ENCODE results near the gene ZMYM1. TPM values are rescaled to one million over a fixed set of nuclear protein-coding genes. Genes with fewer than 3 reads are reported as not detected.
"Not testable (repeated sequence)": the region's sequence is repeated elsewhere in the genome, so short reads cannot be mapped to it uniquely, and the experiment has no call there.

The ZMYM1 gene
- total and polyA plus RNA-seq, 2 donors: 6.0 to 61.6 TPM

DNA sequence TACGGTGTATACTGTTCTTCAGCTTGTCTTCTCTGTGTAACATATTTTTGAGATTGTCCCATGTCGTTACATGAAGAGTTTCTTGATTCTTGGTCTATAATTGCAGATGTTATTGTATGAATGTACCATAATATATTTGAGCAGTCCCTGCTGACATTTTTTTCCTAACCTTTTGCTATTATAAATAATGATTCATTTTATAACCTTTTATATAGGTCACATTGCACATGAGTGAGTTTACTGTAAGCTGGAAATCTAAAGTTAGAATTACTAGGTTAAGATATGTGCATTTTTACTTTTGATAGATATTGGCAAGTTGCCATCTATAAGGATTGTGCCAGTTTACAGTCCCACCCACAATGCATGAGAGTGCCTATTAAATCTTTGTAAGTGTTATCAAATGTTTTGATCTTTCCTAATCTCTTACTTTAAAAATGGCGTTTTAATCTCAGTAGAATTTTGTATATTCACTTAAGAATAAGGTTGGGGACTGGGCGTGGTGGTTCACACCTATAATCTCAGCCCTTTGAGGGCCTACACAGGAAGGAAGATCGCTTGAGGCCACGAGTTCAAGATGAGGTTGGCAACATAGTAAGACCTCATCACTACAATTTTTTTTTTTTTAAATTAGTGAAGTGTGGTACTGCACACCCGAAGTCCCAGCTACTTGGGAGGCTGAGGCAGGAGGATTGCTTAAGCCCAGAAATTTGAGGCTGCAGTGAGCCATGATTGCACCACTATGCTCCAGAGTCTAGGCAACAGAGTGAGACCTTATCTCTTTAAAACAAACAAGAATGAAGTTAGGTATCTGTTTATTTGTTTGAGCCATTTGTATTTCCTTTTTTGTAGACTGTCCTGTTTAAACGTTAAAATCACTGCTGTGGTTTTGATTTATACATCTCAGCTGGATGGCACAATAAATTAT lies 36.5 kb downstream of the ZMYM1 start:
- no peaks in the 10 kb centered on the region for H3K4me1 ChIP-seq (ENCODE audit: insufficient read depth)
- no peak overlapping the region for H3K27ac ChIP-seq (ENCODE audit: low read depth)
- no peak for DNase-seq (ENCODE audit: extremely low spot score)
- H3K36me3 ChIP-seq (ENCODE audit: insufficient read depth): no peaks in the 10 kb centered on the region
- no peak overlapping the region for H3K4me3 ChIP-seq (ENCODE audit: low read depth, low read length)
- 78% methylated on average over 8 of the region's 8 CpGs for WGBS

DNA sequence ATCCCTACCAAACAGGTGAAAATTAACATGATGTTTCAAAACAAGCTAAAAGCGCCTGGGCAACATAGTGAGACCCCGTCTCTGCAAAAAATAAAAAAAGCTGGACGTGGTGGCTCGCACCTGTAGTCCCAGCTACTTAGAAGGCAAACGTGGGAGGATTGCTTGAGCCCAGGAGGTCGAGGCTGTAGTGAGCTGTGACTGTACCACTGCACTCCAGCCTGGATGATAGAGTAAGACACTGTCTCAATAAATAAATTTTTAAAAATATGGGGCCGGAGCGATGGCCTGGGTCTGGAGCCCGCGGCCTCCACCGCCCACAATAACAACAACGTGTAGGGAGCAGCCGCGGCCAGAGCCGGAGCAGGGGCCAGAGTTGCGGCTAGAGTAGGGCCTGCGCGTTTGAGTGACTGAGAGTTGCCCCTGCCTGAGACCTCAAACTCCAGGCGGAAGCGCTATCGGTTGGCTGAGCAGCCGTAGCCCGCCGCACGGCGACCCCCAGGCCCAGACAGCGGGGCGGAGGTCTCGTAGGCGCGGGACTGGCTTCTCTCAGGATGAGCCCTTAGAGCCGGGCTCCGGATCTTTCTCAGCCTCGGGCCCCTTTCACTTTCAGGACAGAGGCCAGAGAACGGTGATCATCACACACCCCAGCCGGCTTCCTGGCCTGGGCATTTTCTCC lies 41.4 kb downstream of the ZMYM1 start:
- H3K27ac ChIP-seq (ENCODE audit: low read depth): no peak overlapping the region
- 19% methylated on average over 36 of the region's 36 CpGs for WGBS
- H3K36me3 ChIP-seq (ENCODE audit: insufficient read depth): no peaks in the 10 kb centered on the region
- H3K4me1 ChIP-seq (ENCODE audit: insufficient read depth): no peaks in the 10 kb centered on the region
- H3K4me3 ChIP-seq (ENCODE audit: low read depth, low read length): peak overlapping the region; percentile 19
- DNase-seq (ENCODE audit: extremely low spot score): no peak

DNA sequence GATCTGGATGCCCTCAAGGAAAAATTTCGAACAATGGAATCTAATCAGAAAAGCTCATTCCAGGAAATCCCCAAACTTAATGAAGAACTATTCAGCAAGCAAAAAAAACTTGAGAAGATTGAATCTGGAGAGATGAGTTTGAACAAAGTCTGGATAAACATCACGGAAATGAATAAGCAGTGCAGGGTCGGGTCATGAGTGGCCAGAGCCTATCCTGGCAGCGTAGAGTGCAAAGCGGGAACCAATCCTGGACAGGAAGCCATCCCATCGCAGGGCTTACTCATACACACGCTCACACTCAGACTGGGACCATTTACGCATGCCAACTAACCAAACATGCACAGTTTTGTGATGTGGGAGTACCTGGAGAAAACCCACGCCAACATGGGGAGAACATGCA lies 43.1 kb downstream of the ZMYM1 start:
- H3K4me1 ChIP-seq (ENCODE audit: insufficient read depth): no peaks in the 10 kb centered on the region
- H3K36me3 ChIP-seq (ENCODE audit: insufficient read depth): no peaks in the 10 kb centered on the region
- no peak for DNase-seq (ENCODE audit: extremely low spot score)
- 87% methylated on average over 9 of the region's 9 CpGs for WGBS
- no peak overlapping the region for H3K27ac ChIP-seq (ENCODE audit: low read depth)
- no peak overlapping the region for H3K4me3 ChIP-seq (ENCODE audit: low read depth, low read length)

DNA sequence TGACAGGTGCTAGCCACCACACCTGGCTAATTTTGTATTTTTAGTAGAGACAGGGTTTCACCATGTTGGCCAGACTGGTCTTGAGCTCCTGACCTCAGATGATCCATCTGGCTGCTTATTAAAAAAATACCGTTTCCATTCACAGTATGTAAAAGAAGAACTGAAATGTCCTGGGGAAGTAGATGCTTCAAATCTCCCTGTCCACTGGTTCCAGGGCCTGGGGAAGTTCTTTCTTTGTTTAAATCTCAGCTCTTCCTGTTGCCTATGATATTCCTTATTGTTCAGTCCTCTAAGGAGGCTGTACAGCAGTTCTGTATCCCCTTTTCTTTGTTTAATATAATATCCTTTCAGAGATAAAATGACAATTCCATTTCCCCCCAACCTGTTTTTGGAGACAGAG lies 47.4 kb downstream of the ZMYM1 start:
- no peaks in the 10 kb centered on the region for H3K36me3 ChIP-seq (ENCODE audit: insufficient read depth)
- H3K27ac ChIP-seq (ENCODE audit: low read depth): no peak overlapping the region
- H3K4me3 ChIP-seq (ENCODE audit: low read depth, low read length): no peak overlapping the region
- H3K4me1 ChIP-seq (ENCODE audit: insufficient read depth): no peaks in the 10 kb centered on the region
- WGBS: 85% methylated on average over 1 of the region's 1 CpG
- no peak for DNase-seq (ENCODE audit: extremely low spot score)

DNA sequence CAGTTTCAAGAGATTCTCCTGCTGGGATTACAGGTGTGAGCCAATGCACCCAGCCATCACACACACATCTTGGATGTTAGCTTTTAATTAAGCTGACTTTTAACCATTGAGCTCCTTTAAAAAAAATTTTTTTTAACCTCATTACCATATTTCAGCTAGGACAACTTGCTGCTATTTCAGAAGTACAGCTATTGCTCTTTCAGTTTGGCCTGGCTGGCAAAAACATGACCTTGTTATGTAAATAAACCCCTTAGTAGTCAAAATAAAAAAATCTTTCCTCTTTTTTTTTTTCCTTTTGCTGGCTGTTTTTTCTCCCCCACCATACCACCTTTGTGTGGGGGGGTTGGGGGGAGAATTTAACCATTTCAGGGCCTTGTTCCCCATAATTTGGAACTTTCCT lies 49.9 kb downstream of the ZMYM1 start:
- no peaks in the 10 kb centered on the region for H3K36me3 ChIP-seq (ENCODE audit: insufficient read depth)
- DNase-seq (ENCODE audit: extremely low spot score): no peak
- no peak overlapping the region for H3K27ac ChIP-seq (ENCODE audit: low read depth)
- no peak overlapping the region for H3K4me3 ChIP-seq (ENCODE audit: low read depth, low read length)
- H3K4me1 ChIP-seq (ENCODE audit: insufficient read depth): no peaks in the 10 kb centered on the region

DNA sequence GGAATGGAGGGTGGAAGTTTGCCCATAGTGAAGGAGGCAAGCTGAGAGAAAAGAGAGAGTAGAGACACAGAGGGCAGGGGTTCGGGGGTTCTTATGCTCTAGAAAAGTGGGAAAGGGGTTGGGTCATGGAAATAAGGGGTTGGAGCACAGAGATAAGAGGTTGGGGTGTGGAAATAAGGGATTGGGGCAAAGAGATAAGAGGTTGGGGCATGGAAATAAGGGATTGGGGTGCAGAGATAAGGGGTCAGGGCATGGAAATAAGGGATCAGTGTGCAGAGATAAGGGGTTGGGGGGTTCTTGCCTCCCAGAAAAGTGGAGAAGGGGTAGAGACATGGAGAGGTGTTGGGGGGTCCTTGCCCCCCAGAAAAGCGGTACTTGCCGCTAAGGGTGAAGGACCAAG lies 57.6 kb downstream of the ZMYM1 start:
- no peaks in the 10 kb centered on the region for H3K4me1 ChIP-seq (ENCODE audit: insufficient read depth)
- no peaks in the 10 kb centered on the region for H3K36me3 ChIP-seq (ENCODE audit: insufficient read depth)
- WGBS: 90% methylated on average over 3 of the region's 3 CpGs
- no peak overlapping the region for H3K27ac ChIP-seq (ENCODE audit: low read depth)
- no peak overlapping the region for H3K4me3 ChIP-seq (ENCODE audit: low read depth, low read length)
- no peak for DNase-seq (ENCODE audit: extremely low spot score)

DNA sequence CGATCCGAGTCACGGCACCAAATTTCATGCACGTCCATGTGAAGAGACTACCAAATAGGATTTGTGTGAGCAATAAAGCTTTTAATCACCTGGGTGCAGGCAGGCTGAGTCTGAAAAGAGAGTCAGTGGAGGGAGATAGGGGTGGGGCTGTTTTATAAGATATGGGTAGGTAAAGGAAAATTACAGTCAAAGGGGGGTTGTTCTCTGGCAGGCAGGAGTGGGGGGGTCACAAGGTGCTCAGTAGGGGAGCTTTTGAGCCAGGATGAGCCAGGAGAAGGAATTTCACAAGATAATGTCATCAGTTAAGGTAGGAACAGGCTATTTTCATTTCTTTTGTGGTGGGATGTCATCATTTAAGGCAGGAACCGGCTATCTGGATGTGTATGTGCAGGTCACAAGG lies 58.4 kb downstream of the ZMYM1 start:
- not testable (repeated sequence) for H3K27ac ChIP-seq (ENCODE audit: low read depth); H3K4me3 ChIP-seq (ENCODE audit: low read depth, low read length); H3K4me1 ChIP-seq (ENCODE audit: insufficient read depth); H3K36me3 ChIP-seq (ENCODE audit: insufficient read depth); DNase-seq (ENCODE audit: extremely low spot score)
- 82% methylated on average over 5 of the region's 5 CpGs for WGBS

DNA sequence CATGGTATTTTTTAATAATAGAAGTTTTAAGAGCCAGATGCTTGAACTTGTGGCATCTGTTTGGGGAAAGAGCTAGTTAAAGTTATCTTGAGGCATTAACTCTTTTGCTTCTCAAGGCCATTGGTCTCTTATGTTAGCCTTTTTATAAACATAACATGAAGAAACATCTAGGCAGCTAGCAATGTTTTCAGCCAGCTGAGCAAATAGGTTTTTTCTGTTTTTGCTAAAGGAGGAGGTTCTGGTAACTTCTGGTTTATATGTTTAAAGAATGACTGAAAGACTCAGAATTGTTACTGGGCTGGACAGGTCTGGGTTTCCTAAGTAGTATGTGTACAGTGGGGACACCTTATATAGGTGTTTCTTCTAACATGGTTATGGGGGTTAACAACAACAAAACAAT lies 63.1 kb downstream of the ZMYM1 start:
- H3K4me3 ChIP-seq (ENCODE audit: low read depth, low read length); H3K27ac ChIP-seq (ENCODE audit: low read depth); H3K36me3 ChIP-seq (ENCODE audit: insufficient read depth); DNase-seq (ENCODE audit: extremely low spot score); H3K4me1 ChIP-seq (ENCODE audit: insufficient read depth): not testable (repeated sequence)

DNA sequence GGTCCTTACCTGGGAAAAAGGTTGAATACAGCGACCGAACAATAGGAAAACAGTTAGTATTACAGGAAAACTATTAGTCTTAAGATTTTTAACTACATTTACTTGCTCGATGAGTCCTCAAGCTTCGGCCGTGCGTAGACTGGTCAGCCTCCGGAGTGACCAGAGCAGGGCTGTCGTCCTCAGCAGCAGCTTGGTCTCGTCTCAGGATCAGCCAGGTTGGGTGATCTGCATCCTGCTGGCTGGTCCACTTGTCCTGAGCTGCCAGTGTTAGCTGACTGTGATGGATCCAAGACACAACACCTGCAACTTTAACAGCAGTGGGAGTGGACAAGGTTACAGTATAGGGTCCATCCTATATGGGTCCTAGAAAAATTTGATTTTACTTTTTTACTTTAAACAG lies 63.5 kb downstream of the ZMYM1 start:
- H3K4me3 ChIP-seq (ENCODE audit: low read depth, low read length); H3K36me3 ChIP-seq (ENCODE audit: insufficient read depth); DNase-seq (ENCODE audit: extremely low spot score); H3K27ac ChIP-seq (ENCODE audit: low read depth); H3K4me1 ChIP-seq (ENCODE audit: insufficient read depth): not testable (repeated sequence)
- 71% methylated on average over 9 of the region's 9 CpGs for WGBS

DNA sequence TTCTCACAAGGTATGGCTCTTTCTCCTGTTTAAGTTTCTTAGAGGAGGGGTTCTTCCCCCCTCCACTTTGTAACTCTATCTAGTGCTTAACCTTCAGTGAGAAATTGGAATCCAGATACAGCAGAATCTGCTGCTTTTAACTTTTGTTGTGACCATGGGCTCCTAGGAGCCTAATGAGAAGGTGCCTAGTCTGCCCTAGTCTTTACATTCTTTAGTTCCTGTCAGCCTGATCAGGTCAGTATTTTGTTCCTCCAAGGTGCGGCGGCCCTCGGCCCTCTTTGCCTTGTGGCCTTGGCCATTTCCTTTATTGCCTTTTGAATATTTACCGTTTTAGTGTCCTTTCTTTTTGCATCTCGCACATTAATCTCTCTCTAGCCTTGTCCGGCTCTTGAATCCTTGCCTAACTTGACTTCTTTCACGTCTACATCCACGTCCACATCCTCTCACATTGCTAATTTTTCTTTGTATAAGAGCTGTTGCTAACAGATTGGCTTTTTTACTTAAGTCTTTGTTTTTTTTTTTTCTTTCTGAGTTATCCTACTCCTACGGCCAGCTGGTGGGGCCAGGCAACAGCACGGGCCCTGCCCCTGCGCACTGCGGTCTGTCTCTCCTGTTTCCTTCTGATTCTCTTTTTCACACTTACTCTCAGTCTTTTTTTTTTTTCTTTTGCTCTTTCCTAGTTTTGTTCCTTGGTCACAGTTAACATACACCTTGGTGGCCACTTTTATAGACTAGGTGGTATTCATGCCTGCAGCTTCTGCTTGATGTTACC lies 64.7 kb downstream of the ZMYM1 start:
- H3K27ac ChIP-seq (ENCODE audit: low read depth): no peak overlapping the region
- no peaks in the 10 kb centered on the region for H3K4me1 ChIP-seq (ENCODE audit: insufficient read depth)
- 84% methylated on average over 12 of the region's 12 CpGs for WGBS
- H3K36me3 ChIP-seq (ENCODE audit: insufficient read depth): no peaks in the 10 kb centered on the region
- no peak overlapping the region for H3K4me3 ChIP-seq (ENCODE audit: low read depth, low read length)
- DNase-seq (ENCODE audit: extremely low spot score): no peak

DNA sequence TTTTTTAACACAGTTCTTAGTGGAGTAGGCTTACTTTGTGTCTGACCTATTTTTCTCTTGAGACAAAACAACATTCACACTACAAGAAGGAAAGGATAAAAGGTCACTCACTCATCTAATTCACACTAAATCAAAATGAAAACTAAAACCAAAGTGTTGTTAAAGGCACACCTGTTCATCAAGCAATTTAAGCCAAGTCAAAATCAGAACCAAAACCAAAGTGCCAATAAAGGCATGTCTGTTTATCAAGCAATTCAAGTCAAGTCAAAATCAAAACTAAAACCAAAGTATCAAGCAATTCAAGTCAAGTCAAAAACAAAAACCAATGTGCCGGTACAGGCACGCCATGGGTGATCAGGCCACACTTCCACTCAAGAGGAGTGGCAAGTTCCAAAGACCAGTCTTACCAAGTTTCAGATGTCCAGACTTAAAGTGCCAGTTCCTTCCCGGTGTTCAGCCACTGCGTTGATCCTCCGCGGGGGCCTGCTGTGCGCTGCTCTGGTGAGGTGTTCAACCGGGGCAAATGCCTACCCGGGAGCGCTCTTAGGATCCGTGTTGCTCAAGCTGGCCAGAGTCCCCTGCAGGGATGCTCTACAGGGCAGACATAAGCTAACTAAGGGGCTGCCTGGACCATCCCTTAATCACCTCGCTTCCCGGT lies 66.8 kb downstream of the ZMYM1 start:
- not testable (repeated sequence) for H3K4me1 ChIP-seq (ENCODE audit: insufficient read depth); H3K4me3 ChIP-seq (ENCODE audit: low read depth, low read length); H3K36me3 ChIP-seq (ENCODE audit: insufficient read depth); DNase-seq (ENCODE audit: extremely low spot score); H3K27ac ChIP-seq (ENCODE audit: low read depth)
- 56% methylated on average over 13 of the region's 13 CpGs for WGBS

DNA sequence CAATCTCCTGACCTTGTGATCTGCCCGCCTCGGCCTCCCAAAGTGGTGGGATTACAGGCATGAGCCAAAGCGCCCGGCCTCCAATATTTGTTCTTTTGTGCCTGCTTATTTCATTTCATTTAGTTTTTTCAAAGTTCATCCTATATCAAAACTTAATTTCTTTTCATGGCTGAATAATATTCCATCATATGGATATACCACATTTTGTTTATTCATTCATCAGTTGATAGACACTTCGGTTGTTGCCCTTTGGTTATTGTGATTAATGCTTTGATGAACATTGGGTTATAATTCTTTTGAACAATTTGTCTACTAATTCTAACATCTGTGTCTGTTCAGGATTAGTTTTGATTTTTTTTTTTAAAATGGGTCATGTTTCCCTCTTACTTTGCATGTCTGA lies 72.0 kb downstream of the ZMYM1 start:
- 95% methylated on average over 5 of the region's 5 CpGs for WGBS

DNA sequence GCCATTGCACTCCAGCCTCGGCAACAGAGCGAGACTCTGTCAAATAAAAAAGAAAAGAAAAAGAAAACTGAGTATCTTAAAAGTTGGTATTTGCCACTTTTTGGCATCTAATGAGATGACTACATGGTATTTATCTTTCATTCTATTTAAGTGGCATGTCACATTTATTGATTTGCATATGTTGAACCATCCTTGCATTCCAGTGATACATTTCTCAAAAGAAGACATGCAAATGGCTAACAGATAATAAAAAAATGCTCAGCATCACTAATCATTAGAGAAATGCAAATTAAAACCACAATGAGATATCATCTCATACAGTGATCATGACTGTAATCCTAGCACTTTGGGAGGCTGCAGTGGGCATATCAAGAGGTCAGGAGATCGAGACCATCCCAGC lies 85.7 kb downstream of the ZMYM1 start:
- Histone ChIP-seq H3K4me3 (ENCODE audit: low read depth, low read length) (no peak overlapping the region), H3K36me3 (ENCODE audit: insufficient read depth) (no peaks in the 10 kb centered on the region), H3K27ac (ENCODE audit: low read depth) (no peak overlapping the region), H3K4me1 (ENCODE audit: insufficient read depth) (no peaks in the 10 kb centered on the region)
- DNase-seq (ENCODE audit: extremely low spot score): no peak
- 93% methylated on average over 3 of the region's 3 CpGs for WGBS

More for the DNA sequence above, 72.0 kb downstream of the ZMYM1 start:
- Histone ChIP-seq H3K27ac (ENCODE audit: low read depth) (no peak overlapping the region), H3K4me1 (ENCODE audit: insufficient read depth) (no peaks in the 10 kb centered on the region), H3K36me3 (ENCODE audit: insufficient read depth) (no peaks in the 10 kb centered on the region), H3K4me3 (ENCODE audit: low read depth, low read length) (no peak overlapping the region)
- no peak for DNase-seq (ENCODE audit: extremely low spot score)
